Loucy (cell line): ENCODE measurements around the gene IPO4.

ENCODE experiments used
- H2AFZ ChIP-seq: fragments of 200-600 bp; sonication (generic); 2 replicates; pipeline ENCODE4 v1.6.0; 2016; ENCODE audit warnings: antibody characterized with exemption, mild to moderate bottlenecking, low read length, moderate library complexity
- H3F3A ChIP-seq: fragments of 200-600 bp; 2 replicates; pipeline ENCODE4 v1.6.0; 2016; ENCODE audit warnings: antibody characterized with exemption, low read depth, mild to moderate bottlenecking
- H3K27me3 ChIP-seq: fragments of 200-600 bp; sonication (generic); 2 replicates; pipeline ENCODE4 v1.6.1; 2014; ENCODE audit warnings: low read length, mild to moderate bottlenecking; ENCODE audit not compliant: insufficient read depth, poor library complexity, severe bottlenecking
- H3K36me3 ChIP-seq: fragments of 200-600 bp; sonication (generic); 2 replicates; pipeline ENCODE4 v1.6.1; 2016; ENCODE audit warnings: low read length; ENCODE audit not compliant: insufficient read depth
- H3K4me1 ChIP-seq: fragments of 200-600 bp; sonication (generic); 2 replicates; pipeline ENCODE4 v1.5.1; 2014; ENCODE audit warnings: low read length, mild to moderate bottlenecking; ENCODE audit not compliant: insufficient read depth, poor library complexity, severe bottlenecking
- H3K4me2 ChIP-seq: fragments of 200-600 bp; sonication (generic); 2 replicates; pipeline ENCODE4 v1.6.0; 2014; ENCODE audit warnings: antibody characterized with exemption, low read length, low read depth, mild to moderate bottlenecking; ENCODE audit not compliant: poor library complexity, severe bottlenecking
- H3K4me3 ChIP-seq: fragments of 200-600 bp; sonication (generic); 2 replicates; pipeline ENCODE4 v1.5.1; 2014; ENCODE audit warnings: low read length, mild to moderate bottlenecking, mixed read lengths; ENCODE audit not compliant: poor library complexity, severe bottlenecking
- H3K79me2 ChIP-seq: fragments of 200-600 bp; sonication (generic); 2 replicates; pipeline ENCODE4 v1.6.1; 2014; ENCODE audit warnings: low read length; ENCODE audit not compliant: insufficient read depth
- H3K9ac ChIP-seq: fragments of 200-600 bp; sonication (generic); 2 replicates; pipeline ENCODE4 v1.6.0; 2014; ENCODE audit warnings: mild to moderate bottlenecking, low read depth, low read length, moderate library complexity; ENCODE audit not compliant: poor library complexity, severe bottlenecking
- H3K9me2 ChIP-seq: fragments of 200-600 bp; sonication (generic); replicated peaks from 2 replicates; pipeline ENCODE4 v1.6.1; 2016; ENCODE audit warnings: low read depth, low read length, mixed read lengths
- H3K9me3 ChIP-seq: fragments of 200-600 bp; sonication (generic); 2 replicates; pipeline ENCODE4 v1.6.1; 2014; ENCODE audit warnings: mild to moderate bottlenecking, antibody characterized with exemption, low read length, low read depth; ENCODE audit not compliant: insufficient read depth
- H4K20me1 ChIP-seq: fragments of 200-600 bp; sonication (generic); 2 replicates; pipeline ENCODE4 v1.6.0; 2014; ENCODE audit warnings: antibody characterized with exemption, low read length, mild to moderate bottlenecking; ENCODE audit not compliant: insufficient read depth, poor library complexity, severe bottlenecking
- CTCF ChIP-seq: fragments of 200-600 bp; sonication (generic); conservative IDR thresholded peaks from 2 replicates; pipeline ENCODE4 v1.5.1; 2014; ENCODE audit warnings: mild to moderate bottlenecking, antibody characterized with exemption, low read length
- EZH2phosphoT487 ChIP-seq: fragments of 200-600 bp; IDR thresholded peaks from 2 replicates; pipeline ENCODE4 v1.6.1; 2018; ENCODE audit warnings: antibody characterized with exemption, mild to moderate bottlenecking, moderate library complexity, borderline replicate concordance

IPO4 gene

GRCh38 chr14:24155100-24155499 is 33.5 kb downstream of the IPO4 start:
- no peaks in the 10 kb centered on the region for H3K27me3 ChIP-seq

GRCh38 chr14:24151404-24152080 is 37.1 kb downstream of the IPO4 start:
- peaks cover 21% of the 10 kb centered on the region for H4K20me1 ChIP-seq
- TF ChIP-seq CTCF, result no peak
- TF ChIP-seq EZH2phosphoT487, result no peak
- no peak overlapping the region for H3K9ac ChIP-seq
- 0 out of 2 replicates have a peak, but pooled peaks cover 2% of the 10 kb centered on the region for H3F3A ChIP-seq
- no peaks in the 10 kb centered on the region for H3K27me3 ChIP-seq
- no peaks in the 10 kb centered on the region for H3K9me2 ChIP-seq
- H2AFZ ChIP-seq, result no peak overlapping the region
- H3K4me3 ChIP-seq, result no peak overlapping the region
- H3K4me1 ChIP-seq, result peaks cover 12% of the 10 kb centered on the region
- peaks cover 43% of the 10 kb centered on the region; the same call in 1 of the 2 replicates for H3K36me3 ChIP-seq
- H3K79me2 ChIP-seq, result peaks cover 40% of the 10 kb centered on the region
- H3K4me2 ChIP-seq, result no peak overlapping the region
- H3K9me3 ChIP-seq, result no peaks in the 10 kb centered on the region

More at GRCh38 chr14:24155100-24155499, 33.5 kb downstream of the IPO4 start:
- Histone ChIP-seq H3K9me2 (no peaks in the 10 kb centered on the region), H3K4me1 (no peaks in the 10 kb centered on the region), H3K79me2 (peaks cover 12% of the 10 kb centered on the region; the same call in 1 of the 2 replicates), H3K4me2 (no peak overlapping the region), H4K20me1 (peaks cover under 1% of the 10 kb centered on the region), H3K9me3 (no peaks in the 10 kb centered on the region), H3K4me3 (no peak overlapping the region), H2AFZ (no peak overlapping the region), H3K9ac (no peak overlapping the region), H3K36me3 (peaks cover 50% of the 10 kb centered on the region; the same call in 1 of the 2 replicates), H3F3A (no peaks in the 10 kb centered on the region)
- TF ChIP-seq CTCF, result no peak
- no peak for TF ChIP-seq EZH2phosphoT487

- Histone ChIP-seq H3K27me3 (no peaks in the 10 kb centered on the region), H2AFZ (no peak overlapping the region), H3K4me2 (no peak overlapping the region), H3K9me2 (no peaks in the 10 kb centered on the region), H3K4me3 (no peak overlapping the region), H3K9ac (no peak overlapping the region), H3K79me2 (peaks cover 44% of the 10 kb centered on the region), H4K20me1 (peaks cover 22% of the 10 kb centered on the region), H3K36me3 (peaks cover 42% of the 10 kb centered on the region; the same call in 1 of the 2 replicates), H3F3A (0 out of 2 replicates have a peak, but pooled peaks cover 2% of the 10 kb centered on the region), H3K9me3 (no peaks in the 10 kb centered on the region), H3K4me1 (peaks cover 15% of the 10 kb centered on the region)
- TF ChIP-seq EZH2phosphoT487 (no peak), CTCF (no peak)
Observed at GRCh38 chr14:24150993-24151392, 37.6 kb downstream of the IPO4 start.
